Effector memory CD8-positive, alpha-beta T cell (primary cell): Measurements from ENCODE around the gene ACIN1.
A peak's percentile ranks its signal among the peaks of the same experiment; 100 is the strongest.

Experiments used
- ATAC-seq: fragments of 150-1000 bp; cut with Tn5 transposase; replicated peaks from 2 replicates; pipeline ENCODE4 v1.10.0; 2021; ENCODE audit warnings: mild to moderate bottlenecking, moderate library complexity
- DNase-seq, 3 experiments: peaks; one replicate each; pipeline ENCODE4 v3.0.0; 2021
- H3K27ac Mint-ChIP-seq, 2 donors: one replicate each; pipeline ENCODE4 v1.8.0; 2022; ENCODE audit warnings: mild to moderate bottlenecking in 2 of 2, mixed read lengths in 2 of 2, moderate library complexity in 2 of 2
- H3K27me3 Mint-ChIP-seq, 2 donors: one replicate each; pipeline ENCODE4 v1.8.0; 2022; ENCODE audit warnings: mixed read lengths in 2 of 2
- H3K36me3 Mint-ChIP-seq: one replicate; pipeline ENCODE4 v1.8.0; 2022; ENCODE audit warnings: mild to moderate bottlenecking, moderate library complexity, mixed read lengths; ENCODE audit not compliant: insufficient read depth
- H3K4me1 Mint-ChIP-seq, 2 donors: one replicate each; pipeline ENCODE4 v1.8.0; 2022; ENCODE audit warnings: low read depth in 2 of 2, mixed read lengths in 2 of 2
- H3K4me3 Mint-ChIP-seq, 2 donors: one replicate each; pipeline ENCODE4 v1.8.0; 2022; ENCODE audit warnings: mild to moderate bottlenecking in 2 of 2, mixed read lengths in 2 of 2, moderate library complexity in 2 of 2
- H3K9me3 Mint-ChIP-seq, 2 donors: one replicate each; pipeline ENCODE4 v1.8.0; 2022; ENCODE audit warnings: mixed read lengths in 2 of 2

The ACIN1 gene

GRCh38 chr14:23095196-23096108 is 516 bp upstream of the ACIN1 start, which contains the start of gene C14orf119:
TSS of gene C14orf119 (plus strand) at chr14:23095505. CDS start at chr14:23097659, 2,154 bp downstream.
- no peak within 1 kb of the TSS for H3K27ac Mint-ChIP-seq

GRCh38 chr14:23093991-23094665 is 808 bp downstream of the ACIN1 start:
- DNase-seq: no peak
- Mint-ChIP-seq H3K4me3 (no peak overlapping the region), H3K27ac (no peak overlapping the region), H3K27me3 (no peaks in the 10 kb centered on the region), H3K36me3 (peaks cover 29% of the 10 kb centered on the region), H3K9me3 (no peaks in the 10 kb centered on the region), H3K4me1 (peaks cover 20 to 48% of the 10 kb centered on the region in 2 donors)
- ATAC-seq: peak; percentile 21

More at GRCh38 chr14:23095196-23096108, 516 bp upstream of the ACIN1 start, which contains the start of gene C14orf119:
- DNase-seq (peak; percentile 100), ATAC-seq (peak; percentile 85)
- Mint-ChIP-seq H3K4me1 (peaks cover 24 to 38% of the 10 kb centered on the region in 2 donors), H3K27me3 (no peaks in the 10 kb centered on the region), H3K36me3 (peaks cover 20% of the 10 kb centered on the region), H3K4me3 (no peak within 1 kb of the TSS), H3K9me3 (no peaks in the 10 kb centered on the region)

- Mint-ChIP-seq H3K27me3 (no peaks in the 10 kb centered on the region), H3K27ac (no peak overlapping the region), H3K4me3 (peak overlapping the region in 1 of 2 donors; percentile 24), H3K36me3 (peaks cover 35% of the 10 kb centered on the region), H3K9me3 (no peaks in the 10 kb centered on the region), H3K4me1 (peaks cover 20 to 48% of the 10 kb centered on the region in 2 donors)
- DNase-seq: no peak
- ATAC-seq: no peak
Observed at GRCh38 chr14:23093526-23093925, 1.4 kb downstream of the ACIN1 start.

- Mint-ChIP-seq H3K36me3 (peaks cover 37% of the 10 kb centered on the region), H3K27ac (no peak overlapping the region), H3K9me3 (no peaks in the 10 kb centered on the region), H3K27me3 (no peaks in the 10 kb centered on the region), H3K4me1 (peaks cover 20 to 48% of the 10 kb centered on the region in 2 donors), H3K4me3 (peak overlapping the region in 1 of 2 donors; percentile 24)
- no peak for ATAC-seq
- no peak for DNase-seq
Observed at GRCh38 chr14:23093104-23093503, 1.8 kb downstream of the ACIN1 start.

- no peak for ATAC-seq
- no peak for DNase-seq
- Mint-ChIP-seq H3K36me3 (peaks cover 52% of the 10 kb centered on the region), H3K4me3 (no peak overlapping the region), H3K27ac (no peak overlapping the region), H3K27me3 (no peaks in the 10 kb centered on the region), H3K9me3 (no peaks in the 10 kb centered on the region), H3K4me1 (peaks cover 19 to 47% of the 10 kb centered on the region in 2 donors)
Observed at GRCh38 chr14:23091294-23092225, 3.4 kb downstream of the ACIN1 start.

- Mint-ChIP-seq H3K27ac (no peak overlapping the region), H3K36me3 (peaks cover 65% of the 10 kb centered on the region), H3K4me3 (no peak overlapping the region), H3K4me1 (peaks cover 18 to 51% of the 10 kb centered on the region in 2 donors), H3K9me3 (no peaks in the 10 kb centered on the region), H3K27me3 (no peaks in the 10 kb centered on the region)
- ATAC-seq: no peak
- no peak for DNase-seq
Observed at GRCh38 chr14:23090254-23090636, 4.7 kb downstream of the ACIN1 start.

- H3K4me1 Mint-ChIP-seq: peaks cover 18 to 54% of the 10 kb centered on the region in 2 donors
- H3K27me3 Mint-ChIP-seq: no peaks in the 10 kb centered on the region
- no peak overlapping the region for H3K4me3 Mint-ChIP-seq
- H3K9me3 Mint-ChIP-seq: no peaks in the 10 kb centered on the region
- H3K36me3 Mint-ChIP-seq: peaks cover 71% of the 10 kb centered on the region
- ATAC-seq: no peak
- H3K27ac Mint-ChIP-seq: peak overlapping the region in 1 of 2 donors; percentile 39
- no peak for DNase-seq
Observed at GRCh38 chr14:23089498-23090253, 5.3 kb downstream of the ACIN1 start.

GRCh38 chr14:23086565-23086964 is 8.4 kb downstream of the ACIN1 start:
- no peaks in the 10 kb centered on the region for H3K27me3 Mint-ChIP-seq
- ATAC-seq (no peak), DNase-seq (no peak)
- H3K9me3 Mint-ChIP-seq: no peaks in the 10 kb centered on the region
- H3K36me3 Mint-ChIP-seq: peaks cover 92% of the 10 kb centered on the region
- H3K4me3 Mint-ChIP-seq: no peak overlapping the region
- H3K27ac Mint-ChIP-seq: peak overlapping the region; percentile 12
- H3K4me1 Mint-ChIP-seq: peaks cover 6 to 35% of the 10 kb centered on the region in 2 donors

GRCh38 chr14:23085458-23085857 is 9.5 kb downstream of the ACIN1 start:
- ATAC-seq (no peak), DNase-seq (no peak)
- H3K9me3 Mint-ChIP-seq: no peaks in the 10 kb centered on the region
- H3K27ac Mint-ChIP-seq: peak overlapping the region in 1 of 2 donors; percentile 20
- peaks cover 97% of the 10 kb centered on the region for H3K36me3 Mint-ChIP-seq
- H3K4me1 Mint-ChIP-seq: peaks cover 6 to 33% of the 10 kb centered on the region in 2 donors
- H3K4me3 Mint-ChIP-seq: no peak overlapping the region
- no peaks in the 10 kb centered on the region for H3K27me3 Mint-ChIP-seq

GRCh38 chr14:23080474-23080873 is 14.5 kb downstream of the ACIN1 start:
- H3K9me3 Mint-ChIP-seq: no peaks in the 10 kb centered on the region
- DNase-seq (no peak), ATAC-seq (no peak)
- no peak overlapping the region for H3K4me3 Mint-ChIP-seq
- H3K4me1 Mint-ChIP-seq: peaks cover 3 to 12% of the 10 kb centered on the region in 2 donors
- H3K36me3 Mint-ChIP-seq: peaks cover 95% of the 10 kb centered on the region
- no peaks in the 10 kb centered on the region for H3K27me3 Mint-ChIP-seq
- H3K27ac Mint-ChIP-seq: peak overlapping the region; percentile 36 to 69

- peaks cover 95% of the 10 kb centered on the region for H3K36me3 Mint-ChIP-seq
- H3K27me3 Mint-ChIP-seq: no peaks in the 10 kb centered on the region
- peak overlapping the region in 1 of 2 donors; percentile 69 for H3K27ac Mint-ChIP-seq
- no peak overlapping the region for H3K4me3 Mint-ChIP-seq
- no peaks in the 10 kb centered on the region for H3K9me3 Mint-ChIP-seq
- DNase-seq (no peak), ATAC-seq (no peak)
- peaks cover 3 to 7% of the 10 kb centered on the region in 2 donors for H3K4me1 Mint-ChIP-seq
Observed at GRCh38 chr14:23079716-23080115, 15.2 kb downstream of the ACIN1 start.

GRCh38 chr14:23078692-23079116 is 16.2 kb downstream of the ACIN1 start:
- no peak overlapping the region for H3K27ac Mint-ChIP-seq
- H3K36me3 Mint-ChIP-seq: peaks cover 96% of the 10 kb centered on the region
- no peaks in the 10 kb centered on the region for H3K27me3 Mint-ChIP-seq
- no peak for ATAC-seq
- no peak overlapping the region for H3K4me3 Mint-ChIP-seq
- DNase-seq: no peak
- H3K9me3 Mint-ChIP-seq: no peaks in the 10 kb centered on the region
- peaks cover 3 to 4% of the 10 kb centered on the region in 2 donors for H3K4me1 Mint-ChIP-seq
